AG08396 (cell line): ENCODE data around the gene NAALAD2.
"Not testable (repeated sequence)": the region's sequence is repeated elsewhere in the genome, so short reads cannot be mapped to it uniquely, and the experiment has no call there.

Experiments
- DNase-seq: peaks from one replicate; pipeline ENCODE4 v3.0.0; 2012; ENCODE audit warnings: low spot score, mixed read lengths

NAALAD2 gene

DNA sequence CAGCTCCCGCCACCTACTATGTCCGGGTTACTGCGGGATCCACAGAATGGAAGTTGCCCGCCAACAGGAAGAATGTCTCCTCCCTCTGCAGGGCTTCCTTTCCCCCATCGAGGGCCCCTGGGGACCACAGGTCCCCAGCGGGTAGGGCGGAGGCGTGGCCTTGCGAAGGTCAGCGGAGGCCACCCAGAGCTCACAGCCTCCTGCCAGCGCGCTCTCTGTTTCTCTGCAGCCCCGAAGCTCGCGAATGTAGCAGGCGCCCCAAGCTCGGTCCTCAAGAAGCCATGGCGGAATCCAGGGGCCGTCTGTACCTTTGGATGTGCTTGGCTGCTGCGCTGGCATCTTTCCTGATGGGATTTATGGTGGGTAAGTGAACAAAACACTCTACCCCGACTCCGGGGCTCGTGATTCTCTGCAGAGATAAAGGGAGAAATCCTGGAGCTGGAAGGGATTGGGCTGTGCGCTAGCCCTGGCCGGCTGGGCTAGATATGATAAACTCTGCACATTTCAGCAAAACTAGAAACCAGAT is at the start of gene NAALAD2:
NAALAD2 (plus strand) TSS at position 186 of the 526 bp plus-strand sequence; CDS start at position 282, 96 bp downstream.
- DNase-seq = peak; percentile 27

GRCh38 chr11:90085650-90086049 is 48.8 kb upstream of the NAALAD2 start, which contains the start of gene UBTFL1:
TSS of gene UBTFL1 (plus strand) at chr11:90085950. CDS start at chr11:90085950, 0 bp downstream.
- DNase-seq = not testable (repeated sequence)

DNA sequence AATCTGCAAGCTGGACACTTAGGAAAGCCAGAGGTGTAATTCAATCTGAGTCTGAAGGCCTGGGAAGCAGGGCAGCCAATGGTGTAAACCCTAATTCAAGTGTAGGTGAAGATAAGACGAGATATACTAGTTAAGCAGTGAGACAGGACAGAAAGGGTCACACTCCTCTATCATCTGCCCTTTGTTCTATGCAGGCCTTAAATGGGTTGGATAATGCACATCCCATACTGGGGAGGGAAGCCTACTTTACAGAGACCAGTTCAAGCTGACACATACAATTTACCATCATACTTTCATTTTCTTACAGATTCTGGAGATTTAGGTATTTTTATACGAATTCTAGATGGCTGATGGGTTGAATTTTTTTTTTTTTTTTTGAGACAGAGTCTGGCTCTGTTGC is 45.7 kb upstream of the NAALAD2 start:
- not testable (repeated sequence) for DNase-seq

DNA sequence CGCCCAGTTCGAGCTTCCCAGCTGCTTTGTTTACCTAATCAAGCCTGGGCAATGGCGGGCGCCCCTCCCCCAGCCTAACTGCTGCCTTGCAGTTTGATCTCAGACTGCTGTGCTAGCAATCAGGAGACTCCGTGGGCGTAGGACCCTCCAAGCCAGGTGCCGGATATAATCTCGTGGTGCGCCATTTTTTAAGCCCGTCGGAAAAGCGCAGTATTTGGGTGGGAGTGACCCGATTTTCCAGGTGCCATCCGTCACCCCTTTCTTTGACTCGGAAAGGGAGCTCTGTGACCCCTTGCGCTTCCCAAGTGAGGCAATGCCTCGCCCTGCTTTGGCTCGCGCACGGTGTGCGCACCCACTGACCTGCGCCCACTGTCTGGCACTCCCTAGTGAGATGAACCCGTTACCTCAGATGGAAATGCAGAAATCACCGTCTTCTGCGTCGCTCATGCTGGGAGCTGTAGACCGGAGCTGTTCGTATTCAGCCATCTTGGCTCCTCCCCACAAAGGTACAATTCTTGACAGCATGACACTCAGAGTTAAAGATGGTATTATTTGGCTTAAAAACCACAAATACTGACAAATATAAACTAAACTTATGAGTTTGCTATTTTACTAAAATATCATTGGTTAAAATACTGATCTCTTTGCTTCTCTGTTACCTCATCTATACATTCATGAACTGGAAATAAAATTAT is 39.1 kb upstream of the NAALAD2 start:
- not testable (repeated sequence) for DNase-seq

- DNase-seq = not testable (repeated sequence)
Observed at GRCh38 chr11:90098261-90098660, 36.2 kb upstream of the NAALAD2 start.

GRCh38 chr11:90100431-90100830 is 34.0 kb upstream of the NAALAD2 start:
- DNase-seq = no peak

GRCh38 chr11:90113541-90113940 is 20.9 kb upstream of the NAALAD2 start:
- no peak for DNase-seq

DNA sequence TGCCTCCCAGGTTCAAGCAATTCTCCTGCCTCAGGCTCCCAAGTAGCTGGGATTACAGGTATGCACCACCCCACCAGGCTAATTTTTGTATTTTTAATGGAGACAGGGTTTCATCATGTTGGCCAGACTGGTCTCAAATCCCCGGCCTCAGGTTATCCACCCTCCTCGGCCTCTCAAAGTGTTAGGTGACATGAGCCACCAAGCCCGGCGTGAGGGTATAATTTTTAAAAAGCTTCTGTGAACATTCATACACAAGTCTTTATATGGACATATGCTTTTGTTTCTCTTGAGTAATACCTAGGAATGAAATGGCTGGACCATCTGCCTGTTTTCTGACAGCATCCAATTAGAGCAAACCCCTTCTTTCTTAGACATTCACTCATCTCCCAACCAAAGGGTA is 14.3 kb upstream of the NAALAD2 start:
- no peak for DNase-seq

GRCh38 chr11:90124371-90124770 is 10.1 kb upstream of the NAALAD2 start:
- no peak for DNase-seq

DNA sequence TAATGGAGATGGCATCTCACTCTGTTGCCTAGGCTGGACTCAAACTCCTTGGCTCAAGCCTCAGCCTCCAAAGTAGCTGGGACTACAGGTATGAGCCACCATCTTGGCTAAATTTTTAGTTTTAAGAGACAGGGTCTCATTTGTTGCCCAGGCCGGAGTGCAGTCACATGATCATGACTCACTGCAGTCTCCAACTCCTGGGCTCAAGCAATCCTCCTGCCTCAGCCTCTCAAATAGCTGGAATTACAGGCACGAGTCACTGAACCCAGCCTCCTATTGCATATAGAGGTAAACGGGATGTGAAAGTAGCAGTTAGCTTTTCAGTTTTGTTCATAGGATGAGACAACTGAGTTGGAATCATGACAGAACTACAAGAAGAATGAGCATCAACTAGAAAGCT is 9.5 kb upstream of the NAALAD2 start:
- DNase-seq = no peak

DNA sequence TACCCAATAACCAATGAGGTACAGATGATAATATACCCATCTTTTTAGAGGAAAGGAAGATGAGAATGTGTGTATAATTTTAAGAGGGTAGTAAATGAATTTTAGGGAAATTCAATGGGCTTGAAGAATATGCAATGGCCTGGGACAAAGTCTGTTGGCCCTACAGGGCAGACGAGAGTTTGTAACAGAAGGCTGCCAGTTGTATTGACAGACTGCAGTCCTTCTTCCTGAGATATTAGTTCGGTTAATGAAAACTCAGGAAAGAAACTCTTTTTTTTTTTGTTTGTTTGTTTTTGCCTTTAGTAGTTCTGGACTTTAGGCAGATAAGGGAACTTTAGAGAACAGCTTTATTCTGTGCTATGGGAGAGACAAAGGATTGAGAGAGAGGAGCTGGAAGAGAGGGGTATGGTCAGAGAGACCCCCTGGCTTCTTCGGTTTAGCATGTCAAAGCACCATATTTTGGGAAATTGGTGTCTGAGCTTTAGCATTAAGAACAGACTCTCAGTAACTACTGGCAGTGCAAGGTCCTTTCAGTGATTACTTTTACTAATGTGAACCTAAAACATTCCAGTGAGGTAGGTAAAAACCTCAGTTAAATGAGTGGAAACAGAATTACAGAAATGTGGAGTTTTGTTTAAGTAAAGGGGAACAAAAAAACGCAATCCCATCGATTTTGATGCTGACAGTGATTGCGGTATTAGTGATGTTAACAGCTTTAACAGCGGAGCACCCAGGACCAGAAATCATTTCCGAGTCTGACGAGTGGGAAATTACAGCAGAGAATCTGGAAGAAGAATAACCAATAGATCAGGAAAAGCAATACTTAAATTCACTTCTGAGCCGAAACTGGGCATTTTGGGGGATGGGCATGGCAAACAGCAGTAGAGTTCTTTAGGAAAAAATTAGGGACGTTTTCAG is 644 bp upstream of the NAALAD2 start:
- no peak for DNase-seq

DNA sequence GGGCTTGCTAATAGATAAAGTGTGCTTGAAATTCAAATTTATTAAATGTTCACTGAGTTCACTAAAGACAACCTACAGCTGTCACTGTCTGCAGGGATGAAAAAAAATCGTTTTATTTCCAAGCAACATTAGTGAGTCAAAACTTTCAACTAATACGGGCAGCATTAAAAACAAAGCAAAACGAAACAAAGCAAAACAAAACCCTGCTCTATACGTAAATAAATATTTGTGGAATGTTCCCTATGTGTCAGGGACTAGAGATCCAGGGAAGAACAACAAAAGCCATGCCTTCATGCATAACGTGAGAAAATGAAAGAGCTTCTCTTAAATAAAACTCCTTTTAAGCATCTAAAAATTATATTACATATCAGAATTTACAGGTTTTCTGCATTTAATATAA is 553 bp downstream of the NAALAD2 start:
- no peak for DNase-seq

DNA sequence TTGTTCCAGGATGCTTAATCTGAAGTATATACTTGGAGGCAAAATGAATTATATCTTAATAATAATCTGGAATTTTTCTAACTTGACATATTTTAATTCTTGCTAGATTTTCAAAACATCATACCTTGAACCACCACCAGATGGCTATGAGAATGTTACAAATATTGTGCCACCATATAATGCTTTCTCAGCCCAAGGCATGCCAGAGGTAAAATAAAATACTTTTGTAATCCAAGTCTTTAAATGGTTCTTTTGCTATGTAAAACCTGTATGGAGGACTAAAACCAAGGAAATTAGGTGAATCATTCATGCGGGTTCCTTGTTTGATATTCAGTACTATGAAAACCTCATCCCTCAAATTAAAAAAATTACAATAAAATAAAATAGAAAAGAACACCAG is 14.4 kb downstream of the NAALAD2 start:
- DNase-seq = no peak

DNA sequence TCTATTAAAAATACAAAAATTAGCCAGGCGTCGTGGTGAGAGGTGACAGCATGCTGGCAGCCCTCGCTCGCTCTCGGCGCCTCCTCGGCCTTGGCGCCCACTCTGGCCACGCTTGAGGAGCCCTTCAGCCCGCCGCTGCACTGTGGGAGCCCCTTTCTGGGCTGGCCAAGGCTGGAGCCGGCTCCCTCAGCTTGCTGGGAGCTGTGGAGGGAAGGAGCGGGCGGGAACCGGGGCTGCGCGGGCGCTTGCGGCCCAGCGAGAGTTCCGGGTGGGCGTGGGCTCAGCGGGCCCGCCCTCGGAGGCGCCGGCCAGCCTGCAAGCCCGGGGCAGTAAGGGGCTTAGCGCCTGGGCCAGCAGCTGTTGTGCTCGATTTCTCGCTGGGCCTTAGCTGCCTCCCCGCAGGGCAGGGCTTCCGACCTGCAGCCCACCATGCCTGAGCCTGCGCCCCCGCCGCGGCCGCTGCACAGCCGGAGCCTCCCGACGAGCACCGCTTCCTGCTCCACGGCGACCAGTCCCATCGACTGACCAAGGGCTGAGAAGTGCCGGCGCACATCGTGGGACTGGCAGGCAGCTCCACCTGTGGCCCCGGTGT is 32.6 kb downstream of the NAALAD2 start:
- not testable (repeated sequence) for DNase-seq

DNA sequence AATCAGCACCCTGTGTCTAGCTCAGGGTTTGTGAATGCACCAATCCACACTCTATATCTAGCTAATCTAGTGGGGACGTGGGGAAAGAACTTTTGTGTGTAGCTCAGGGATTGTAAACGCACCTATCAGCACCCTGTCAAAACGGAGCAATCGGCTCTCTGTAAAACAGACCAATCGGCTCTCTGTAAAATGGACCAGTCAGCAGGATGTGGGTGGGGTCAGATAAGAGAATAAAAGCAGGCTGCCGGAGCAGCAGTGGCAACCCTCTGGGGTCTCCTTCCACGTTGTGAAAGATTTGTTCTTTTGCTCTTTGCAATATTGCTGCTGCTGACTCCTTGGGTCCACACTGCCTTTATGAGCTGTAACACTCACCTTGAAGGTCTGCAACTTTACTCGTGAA is 33.2 kb downstream of the NAALAD2 start:
- DNase-seq = not testable (repeated sequence)

DNA sequence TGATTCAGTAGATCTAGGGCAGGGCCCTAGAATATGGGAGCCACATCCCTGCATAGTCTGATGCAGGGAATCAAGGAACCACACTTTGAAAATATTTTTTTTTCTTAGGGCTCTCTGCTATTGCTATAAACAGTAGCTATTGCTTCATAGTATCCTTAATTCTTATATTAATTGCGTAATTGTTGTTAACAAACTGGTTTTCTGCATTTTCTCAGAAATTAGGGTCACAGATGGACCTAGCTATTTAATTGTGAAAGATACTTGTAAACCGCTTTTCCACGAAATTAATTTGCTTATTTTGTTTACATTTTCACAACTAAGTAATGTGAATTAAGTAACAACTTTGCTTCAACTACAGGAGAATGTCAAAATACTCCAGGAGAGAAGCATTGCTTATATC is 34.1 kb downstream of the NAALAD2 start:
- no peak for DNase-seq

- DNase-seq = no peak
Observed at GRCh38 chr11:90171359-90171758, 36.9 kb downstream of the NAALAD2 start.

- no peak for DNase-seq
Observed at GRCh38 chr11:90176069-90176468, 41.6 kb downstream of the NAALAD2 start.

DNA sequence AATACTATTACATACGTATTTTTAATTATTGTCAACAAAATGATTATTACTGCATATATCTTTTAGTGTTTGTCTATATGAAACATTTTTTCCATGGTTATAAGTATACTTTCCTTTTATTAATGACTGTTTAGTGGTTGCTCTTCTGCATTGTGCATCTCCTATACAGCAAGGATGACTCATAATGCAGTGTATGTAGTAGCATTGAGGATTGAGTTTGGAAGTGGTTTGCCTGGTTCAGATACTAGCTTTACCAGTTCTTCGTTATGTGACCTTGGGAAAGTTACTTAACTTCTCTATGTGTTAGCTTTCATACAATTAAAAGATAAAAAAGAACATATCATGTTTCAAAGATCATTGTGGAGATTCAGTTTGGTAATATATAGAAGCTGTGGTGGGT is 44.3 kb downstream of the NAALAD2 start:
- DNase-seq = no peak

DNA sequence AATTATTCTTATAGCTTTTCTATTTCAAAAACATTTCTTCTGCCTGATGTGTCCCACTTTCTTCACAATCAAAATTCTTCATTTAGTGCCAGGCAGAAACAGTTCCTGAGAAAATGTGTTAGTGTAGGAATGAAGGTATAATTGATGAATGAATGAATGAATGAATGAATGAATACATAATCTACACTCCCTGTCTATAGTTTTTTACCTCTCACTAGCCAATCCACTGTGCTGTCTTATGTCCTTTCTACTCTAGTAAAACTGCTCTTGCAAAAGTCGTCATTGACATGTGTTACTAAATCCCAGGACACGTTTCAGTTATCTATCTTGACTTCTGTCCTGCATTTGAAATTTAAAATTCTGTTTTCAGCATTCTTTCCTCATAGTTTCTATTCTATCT is 45.5 kb downstream of the NAALAD2 start:
- DNase-seq = no peak

GRCh38 chr11:90187839-90188238 is 53.4 kb downstream of the NAALAD2 start:
- no peak for DNase-seq

DNA sequence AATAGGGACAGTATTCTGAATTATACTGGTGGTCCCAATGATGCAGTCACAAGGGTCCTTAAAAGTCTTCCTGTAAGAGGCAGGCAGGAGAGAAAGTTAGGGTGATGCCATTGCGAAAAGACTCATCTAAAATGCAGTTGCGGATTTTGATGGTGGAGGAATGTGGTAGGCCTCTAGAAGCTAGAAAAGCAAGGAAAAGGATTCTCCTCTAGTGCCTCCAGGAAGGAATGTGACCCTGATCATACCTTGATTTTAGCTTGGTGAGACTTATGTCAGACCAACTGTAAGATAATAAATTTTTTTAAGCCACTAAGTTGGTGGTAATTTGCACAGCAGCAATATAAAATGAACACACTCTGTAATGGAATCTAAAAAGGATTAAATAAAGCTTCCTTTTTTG is 54.5 kb downstream of the NAALAD2 start:
- no peak for DNase-seq
